ENCODE measurements around the gene TNFRSF12A.

GRCh38 chr16:3044708-3045107, 24.5 kb downstream of the TNFRSF12A start:
- TF ChIP-seq CTCF (IDR thresholded peaks at IDR 0.05) = no peak
- TF ChIP-seq POLR2A (IDR thresholded peaks at IDR 0.05) = no peak
- no peak for TF ChIP-seq EP300 (IDR thresholded peaks at IDR 0.05)
